Glutamatergic neuron (in vitro differentiated cells): ENCODE data around the gene MYH3. TPM values are rescaled to one million over a fixed set of nuclear protein-coding genes. Genes with fewer than 3 reads are reported as not detected.

ENCODE experiments used
- DNase-seq: peaks from one replicate; pipeline ENCODE4 v3.0.0; 2022
- H3K27ac Mint-ChIP-seq: one replicate; pipeline ENCODE4 v1.8.0; 2020; ENCODE audit warnings: mild to moderate bottlenecking, mixed read lengths, inconsistent platforms; ENCODE audit not compliant: unreplicated experiment
- H3K27me3 Mint-ChIP-seq: one replicate; pipeline ENCODE4 v1.8.0; 2020; ENCODE audit warnings: mild to moderate bottlenecking, moderate library complexity, mixed read lengths, inconsistent platforms; ENCODE audit not compliant: unreplicated experiment
- H3K36me3 Mint-ChIP-seq: one replicate; pipeline ENCODE4 v1.8.0; 2020; ENCODE audit warnings: mild to moderate bottlenecking, mixed read lengths, inconsistent platforms; ENCODE audit not compliant: unreplicated experiment
- H3K4me1 Mint-ChIP-seq: one replicate; pipeline ENCODE4 v1.8.0; 2020; ENCODE audit warnings: mild to moderate bottlenecking, low read depth, mixed read lengths, inconsistent platforms; ENCODE audit not compliant: unreplicated experiment
- H3K4me3 Mint-ChIP-seq: one replicate; pipeline ENCODE4 v1.8.0; 2020; ENCODE audit warnings: mild to moderate bottlenecking, mixed read lengths, inconsistent platforms; ENCODE audit not compliant: unreplicated experiment
- H3K9me3 Mint-ChIP-seq: one replicate; pipeline ENCODE4 v1.8.0; 2020; ENCODE audit warnings: mild to moderate bottlenecking, moderate library complexity, mixed read lengths, inconsistent platforms; ENCODE audit not compliant: unreplicated experiment
- total RNA-seq: library from RNA; stranded (reverse); fragmentation: NEBNext Ultra II Directional; extraction: Animal tissue kit (Norgen Biotek cat#: 25700); gene quantifications from one replicate; pipeline ENCODE4 v1.2.1, GENCODE V29; 2021; ENCODE audit not compliant: unreplicated experiment
- TF ChIP-seq, protein P1 (sequence below): fragments of 200-600 bp; sonication (generic); IDR thresholded peaks from one replicate; pipeline ENCODE4 v1.5.0; 2021; ENCODE audit not compliant: partially characterized antibody, unreplicated experiment

The MYH3 gene
- total RNA-seq, 1 donor from 2014 or later: 2.1 TPM

DNA sequence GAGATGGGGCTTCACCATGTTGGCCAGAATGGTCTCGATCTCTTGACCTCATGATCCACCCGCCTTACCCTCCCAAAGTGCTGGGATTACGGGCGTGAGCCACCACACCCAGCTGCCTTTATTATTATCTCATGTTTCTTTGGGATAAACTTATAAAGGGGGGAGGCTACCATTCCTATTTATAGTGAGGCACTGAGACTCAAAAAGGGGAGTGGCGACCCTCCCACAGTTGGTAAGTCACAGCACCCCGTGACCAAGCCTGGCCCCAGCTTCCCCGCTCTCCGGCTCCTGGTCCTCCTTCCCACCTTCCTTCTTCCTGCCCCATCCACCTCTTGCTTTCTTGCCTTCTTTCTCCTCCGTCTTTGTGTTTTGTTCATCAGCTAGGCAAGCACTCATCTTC lies 5.2 kb downstream of the MYH3 start:
- Mint-ChIP-seq H3K9me3 (peaks cover 1% of the 10 kb centered on the region), H3K4me3 (no peak overlapping the region), H3K27me3 (peaks cover 2% of the 10 kb centered on the region), H3K4me1 (peaks cover 4% of the 10 kb centered on the region), H3K36me3 (no peaks in the 10 kb centered on the region), H3K27ac (no peak overlapping the region)
- DNase-seq: no peak
- TF ChIP-seq, protein P1, sequence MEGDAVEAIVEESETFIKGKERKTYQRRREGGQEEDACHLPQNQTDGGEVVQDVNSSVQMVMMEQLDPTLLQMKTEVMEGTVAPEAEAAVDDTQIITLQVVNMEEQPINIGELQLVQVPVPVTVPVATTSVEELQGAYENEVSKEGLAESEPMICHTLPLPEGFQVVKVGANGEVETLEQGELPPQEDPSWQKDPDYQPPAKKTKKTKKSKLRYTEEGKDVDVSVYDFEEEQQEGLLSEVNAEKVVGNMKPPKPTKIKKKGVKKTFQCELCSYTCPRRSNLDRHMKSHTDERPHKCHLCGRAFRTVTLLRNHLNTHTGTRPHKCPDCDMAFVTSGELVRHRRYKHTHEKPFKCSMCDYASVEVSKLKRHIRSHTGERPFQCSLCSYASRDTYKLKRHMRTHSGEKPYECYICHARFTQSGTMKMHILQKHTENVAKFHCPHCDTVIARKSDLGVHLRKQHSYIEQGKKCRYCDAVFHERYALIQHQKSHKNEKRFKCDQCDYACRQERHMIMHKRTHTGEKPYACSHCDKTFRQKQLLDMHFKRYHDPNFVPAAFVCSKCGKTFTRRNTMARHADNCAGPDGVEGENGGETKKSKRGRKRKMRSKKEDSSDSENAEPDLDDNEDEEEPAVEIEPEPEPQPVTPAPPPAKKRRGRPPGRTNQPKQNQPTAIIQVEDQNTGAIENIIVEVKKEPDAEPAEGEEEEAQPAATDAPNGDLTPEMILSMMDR: no peak

DNA sequence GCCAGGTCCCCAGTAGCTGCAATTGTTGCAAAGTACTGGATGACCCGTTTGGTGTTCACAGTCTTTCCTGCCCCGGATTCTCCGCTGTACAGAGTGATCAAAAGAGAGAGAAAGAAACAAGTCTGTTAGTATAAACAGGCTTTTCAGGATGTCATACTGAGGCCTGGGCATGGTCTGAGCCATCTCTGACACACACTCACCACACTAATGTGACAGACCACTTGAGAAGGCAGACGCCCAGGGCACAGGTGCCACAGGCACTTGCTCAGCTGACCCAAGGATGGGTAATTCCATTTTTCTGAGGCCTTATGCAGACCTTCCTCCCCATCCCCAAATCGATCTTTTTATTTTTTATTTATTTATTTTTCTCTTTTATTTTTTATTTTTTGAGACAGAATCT lies 7.5 kb downstream of the MYH3 start:
- H3K9me3 Mint-ChIP-seq: peaks cover 4% of the 10 kb centered on the region
- H3K27me3 Mint-ChIP-seq: no peaks in the 10 kb centered on the region
- H3K4me1 Mint-ChIP-seq: no peaks in the 10 kb centered on the region
- DNase-seq: no peak
- TF ChIP-seq, protein P1: no peak
- H3K36me3 Mint-ChIP-seq: no peaks in the 10 kb centered on the region
- H3K4me3 Mint-ChIP-seq: no peak overlapping the region
- no peak overlapping the region for H3K27ac Mint-ChIP-seq

DNA sequence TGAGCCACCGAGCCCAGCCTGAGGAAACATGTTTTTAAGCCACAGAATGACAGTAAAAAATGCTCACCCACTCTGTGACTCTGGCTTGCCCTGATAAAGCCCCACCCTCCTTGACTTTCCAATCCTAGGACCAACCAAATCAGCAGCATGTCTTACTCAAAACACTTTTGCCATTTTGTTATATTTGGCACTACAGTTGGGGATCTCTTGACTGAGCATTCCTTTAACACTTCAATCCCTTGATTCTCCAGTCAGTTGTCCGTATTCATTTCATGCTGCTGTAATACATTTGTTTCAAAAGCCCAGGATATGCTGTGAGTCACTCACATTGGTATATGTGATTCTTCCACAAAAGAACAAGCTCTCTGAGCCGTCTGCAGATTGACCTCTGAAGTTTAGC lies 8.2 kb downstream of the MYH3 start:
- H3K4me1 Mint-ChIP-seq: no peaks in the 10 kb centered on the region
- no peak for DNase-seq
- H3K9me3 Mint-ChIP-seq: peaks cover 4% of the 10 kb centered on the region
- H3K27ac Mint-ChIP-seq: no peak overlapping the region
- H3K4me3 Mint-ChIP-seq: no peak overlapping the region
- TF ChIP-seq, protein P1: no peak
- no peaks in the 10 kb centered on the region for H3K36me3 Mint-ChIP-seq
- H3K27me3 Mint-ChIP-seq: no peaks in the 10 kb centered on the region

DNA sequence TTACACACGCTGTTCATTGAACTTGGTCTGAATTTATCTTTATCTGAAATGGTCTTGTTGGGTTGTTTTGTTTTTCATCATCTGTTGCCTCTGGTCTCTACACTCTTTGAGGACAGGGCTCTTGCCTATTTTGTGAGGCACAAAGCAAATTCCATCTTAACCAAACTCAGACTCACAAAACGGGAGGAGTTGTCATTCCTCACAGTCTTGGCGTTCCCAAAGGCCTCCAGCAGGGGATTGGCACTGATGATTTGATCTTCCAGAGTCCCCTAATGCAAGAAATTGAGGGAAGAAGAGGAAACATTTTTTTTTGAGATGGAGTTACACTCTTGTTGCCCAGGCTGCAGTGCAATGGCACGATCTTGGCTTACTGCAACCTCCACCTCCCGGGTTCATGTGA lies 8.7 kb downstream of the MYH3 start:
- no peak overlapping the region for H3K4me3 Mint-ChIP-seq
- no peaks in the 10 kb centered on the region for H3K27me3 Mint-ChIP-seq
- H3K4me1 Mint-ChIP-seq: no peaks in the 10 kb centered on the region
- DNase-seq: no peak
- no peaks in the 10 kb centered on the region for H3K36me3 Mint-ChIP-seq
- H3K27ac Mint-ChIP-seq: no peak overlapping the region
- TF ChIP-seq, protein P1: no peak
- H3K9me3 Mint-ChIP-seq: peaks cover 3% of the 10 kb centered on the region

DNA sequence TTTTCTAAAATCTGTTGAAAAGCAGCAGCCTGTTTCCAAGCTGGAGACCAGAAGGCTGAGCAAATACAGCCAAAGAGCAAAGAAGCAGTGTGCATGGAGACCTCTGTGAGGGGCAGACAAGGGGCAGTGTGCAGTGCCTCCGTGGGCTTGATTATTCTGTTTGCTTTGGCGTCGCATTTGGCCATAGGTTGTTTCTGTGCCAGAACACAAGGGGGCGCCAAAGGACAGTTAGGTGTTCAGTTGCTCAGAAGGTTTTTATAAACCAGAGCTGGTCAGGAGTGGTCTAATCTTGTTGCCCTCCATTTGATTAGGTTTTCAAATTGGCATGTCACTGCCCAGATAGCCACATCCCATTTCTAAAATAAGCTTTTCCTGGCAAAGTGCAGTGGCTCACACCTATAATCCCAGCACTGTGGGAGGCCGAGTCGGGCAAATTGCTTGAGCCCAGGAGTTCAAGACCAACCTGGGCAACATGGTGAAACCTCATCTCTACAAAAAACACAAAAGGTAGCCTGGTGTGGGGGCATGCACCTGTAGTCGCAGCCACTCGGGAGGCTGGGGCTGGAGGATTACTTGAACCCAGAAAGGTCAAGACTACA lies 10.6 kb downstream of the MYH3 start:
- DNase-seq: peak; percentile 88
- Mint-ChIP-seq H3K4me1 (no peaks in the 10 kb centered on the region), H3K4me3 (no peak overlapping the region), H3K36me3 (no peaks in the 10 kb centered on the region), H3K27ac (no peak overlapping the region), H3K9me3 (peaks cover 3% of the 10 kb centered on the region), H3K27me3 (no peaks in the 10 kb centered on the region)
- TF ChIP-seq, protein P1: peak; percentile 87
